WTC11 (cell line): ENCODE data around the gene MAML2.

Experiments
- CREB1 ChIP-seq: sonication (generic); formaldehyde crosslinking; IDR thresholded peaks from 2 replicates; pipeline ENCODE4 v1.8.0; 2023; ENCODE audit warnings: mild to moderate bottlenecking, missing genetic modification reagents
- CREM ChIP-seq: sonication (generic); formaldehyde crosslinking; IDR thresholded peaks from 2 replicates; pipeline ENCODE4 v1.8.1; 2022; ENCODE audit warnings: mild to moderate bottlenecking, missing genetic modification reagents, moderate library complexity
- GABPB1 ChIP-seq: sonication (generic); formaldehyde crosslinking; IDR thresholded peaks from 2 replicates; pipeline ENCODE4 v1.8.1; 2023; ENCODE audit warnings: mild to moderate bottlenecking, missing genetic modification reagents
- MXD4 ChIP-seq: fragments of 250-450 bp; sonication (Bioruptor Pico); IDR thresholded peaks from 2 replicates; pipeline ENCODE4 v1.8.0; 2021; ENCODE audit warnings: mild to moderate bottlenecking, moderate library complexity, borderline replicate concordance
- NR2C2 ChIP-seq: sonication (generic); formaldehyde crosslinking; IDR thresholded peaks from 2 replicates; pipeline ENCODE4 v1.8.0; 2022; ENCODE audit warnings: mild to moderate bottlenecking, missing genetic modification reagents
- ZNF138 ChIP-seq: sonication (generic); formaldehyde crosslinking; conservative IDR thresholded peaks from 2 replicates; pipeline ENCODE4 v1.8.1; 2022; ENCODE audit warnings: mild to moderate bottlenecking, moderate library complexity, missing genetic modification reagents
- ZNF263 ChIP-seq: sonication (generic); formaldehyde crosslinking; IDR thresholded peaks from 2 replicates; pipeline ENCODE4 v1.8.1; 2022; ENCODE audit warnings: low read depth, mild to moderate bottlenecking, moderate library complexity, missing genetic modification reagents
- ZNF423 ChIP-seq: fragments of 250-450 bp; sonication (Bioruptor Pico); IDR thresholded peaks from 2 replicates; pipeline ENCODE4 v2.1.2; 2022; ENCODE audit warnings: mild to moderate bottlenecking, moderate library complexity
- TF ChIP-seq, protein P1 (sequence below): fragments of 200-600 bp; IDR thresholded peaks from 2 replicates; pipeline ENCODE4 v1.8.0; 2022; ENCODE audit warnings: antibody characterized with exemption
- TF ChIP-seq, protein P2 (sequence below): sonication (generic); formaldehyde crosslinking; IDR thresholded peaks from 2 replicates; pipeline ENCODE4 v1.8.0; 2022; ENCODE audit warnings: mild to moderate bottlenecking, missing genetic modification reagents
- TF ChIP-seq, protein P3 (sequence below): sonication (generic); formaldehyde crosslinking; conservative IDR thresholded peaks from 2 replicates; pipeline ENCODE4 v1.8.1; 2022; ENCODE audit warnings: mild to moderate bottlenecking, missing genetic modification reagents
- TF ChIP-seq, protein P4 (sequence below): fragments of 250-450 bp; sonication (Bioruptor Pico); IDR thresholded peaks from 2 replicates; pipeline ENCODE4 v1.9.0; 2021; ENCODE audit warnings: mild to moderate bottlenecking
- TF ChIP-seq, protein P5 (sequence below): sonication (generic); formaldehyde crosslinking; IDR thresholded peaks from 2 replicates; pipeline ENCODE4 v1.8.0; 2022; ENCODE audit warnings: mild to moderate bottlenecking, missing genetic modification reagents
- TF ChIP-seq, protein P6 (sequence below): fragments of 250-450 bp; sonication (Bioruptor Pico); conservative IDR thresholded peaks from 2 replicates; pipeline ENCODE4 v1.9.0; 2021; ENCODE audit warnings: mild to moderate bottlenecking

DNA sequence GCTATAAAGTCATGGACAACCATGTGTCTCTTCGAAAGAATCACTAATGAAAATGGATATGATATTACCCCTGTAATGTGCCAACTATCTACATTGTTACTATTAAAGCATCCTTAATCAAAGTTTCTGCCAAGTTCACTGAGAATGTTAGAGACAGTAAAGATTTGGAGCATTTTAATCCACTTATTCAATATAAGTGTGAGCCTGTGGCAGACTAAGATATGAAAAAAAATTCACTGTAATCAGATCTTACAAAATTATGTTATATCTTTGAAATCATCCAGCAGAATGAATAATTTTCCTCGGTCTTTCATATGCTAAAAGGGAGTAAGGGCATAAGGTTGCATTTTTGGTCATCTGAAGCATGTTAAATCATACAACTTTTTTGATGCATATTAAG lies 49.9 kb downstream of the MAML2 start:
- TF ChIP-seq, protein P1, sequence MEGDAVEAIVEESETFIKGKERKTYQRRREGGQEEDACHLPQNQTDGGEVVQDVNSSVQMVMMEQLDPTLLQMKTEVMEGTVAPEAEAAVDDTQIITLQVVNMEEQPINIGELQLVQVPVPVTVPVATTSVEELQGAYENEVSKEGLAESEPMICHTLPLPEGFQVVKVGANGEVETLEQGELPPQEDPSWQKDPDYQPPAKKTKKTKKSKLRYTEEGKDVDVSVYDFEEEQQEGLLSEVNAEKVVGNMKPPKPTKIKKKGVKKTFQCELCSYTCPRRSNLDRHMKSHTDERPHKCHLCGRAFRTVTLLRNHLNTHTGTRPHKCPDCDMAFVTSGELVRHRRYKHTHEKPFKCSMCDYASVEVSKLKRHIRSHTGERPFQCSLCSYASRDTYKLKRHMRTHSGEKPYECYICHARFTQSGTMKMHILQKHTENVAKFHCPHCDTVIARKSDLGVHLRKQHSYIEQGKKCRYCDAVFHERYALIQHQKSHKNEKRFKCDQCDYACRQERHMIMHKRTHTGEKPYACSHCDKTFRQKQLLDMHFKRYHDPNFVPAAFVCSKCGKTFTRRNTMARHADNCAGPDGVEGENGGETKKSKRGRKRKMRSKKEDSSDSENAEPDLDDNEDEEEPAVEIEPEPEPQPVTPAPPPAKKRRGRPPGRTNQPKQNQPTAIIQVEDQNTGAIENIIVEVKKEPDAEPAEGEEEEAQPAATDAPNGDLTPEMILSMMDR, result no peak
- TF ChIP-seq MXD4 (CRISPR knock-in tag) (no peak), GABPB1 (CRISPR knock-in tag) (no peak), CREM (CRISPR knock-in tag) (no peak), ZNF263 (CRISPR knock-in tag) (no peak), ZNF138 (CRISPR knock-in tag) (no peak), ZNF423 (no peak), CREB1 (no peak), NR2C2 (CRISPR knock-in tag) (no peak)
- TF ChIP-seq, protein P2, sequence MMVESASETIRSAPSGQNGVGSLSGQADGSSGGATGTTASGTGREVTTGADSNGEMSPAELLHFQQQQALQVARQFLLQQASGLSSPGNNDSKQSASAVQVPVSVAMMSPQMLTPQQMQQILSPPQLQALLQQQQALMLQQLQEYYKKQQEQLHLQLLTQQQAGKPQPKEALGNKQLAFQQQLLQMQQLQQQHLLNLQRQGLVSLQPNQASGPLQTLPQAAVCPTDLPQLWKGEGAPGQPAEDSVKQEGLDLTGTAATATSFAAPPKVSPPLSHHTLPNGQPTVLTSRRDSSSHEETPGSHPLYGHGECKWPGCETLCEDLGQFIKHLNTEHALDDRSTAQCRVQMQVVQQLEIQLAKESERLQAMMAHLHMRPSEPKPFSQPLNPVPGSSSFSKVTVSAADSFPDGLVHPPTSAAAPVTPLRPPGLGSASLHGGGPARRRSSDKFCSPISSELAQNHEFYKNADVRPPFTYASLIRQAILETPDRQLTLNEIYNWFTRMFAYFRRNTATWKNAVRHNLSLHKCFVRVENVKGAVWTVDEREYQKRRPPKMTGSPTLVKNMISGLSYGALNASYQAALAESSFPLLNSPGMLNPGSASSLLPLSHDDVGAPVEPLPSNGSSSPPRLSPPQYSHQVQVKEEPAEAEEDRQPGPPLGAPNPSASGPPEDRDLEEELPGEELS (CRISPR knock-in tag), result no peak
- TF ChIP-seq, protein P3, sequence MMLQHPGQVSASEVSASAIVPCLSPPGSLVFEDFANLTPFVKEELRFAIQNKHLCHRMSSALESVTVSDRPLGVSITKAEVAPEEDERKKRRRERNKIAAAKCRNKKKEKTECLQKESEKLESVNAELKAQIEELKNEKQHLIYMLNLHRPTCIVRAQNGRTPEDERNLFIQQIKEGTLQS (CRISPR knock-in tag), result no peak
- TF ChIP-seq, protein P4, sequence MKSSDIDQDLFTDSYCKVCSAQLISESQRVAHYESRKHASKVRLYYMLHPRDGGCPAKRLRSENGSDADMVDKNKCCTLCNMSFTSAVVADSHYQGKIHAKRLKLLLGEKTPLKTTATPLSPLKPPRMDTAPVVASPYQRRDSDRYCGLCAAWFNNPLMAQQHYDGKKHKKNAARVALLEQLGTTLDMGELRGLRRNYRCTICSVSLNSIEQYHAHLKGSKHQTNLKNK (CRISPR knock-in tag), result no peak
- TF ChIP-seq, protein P5, sequence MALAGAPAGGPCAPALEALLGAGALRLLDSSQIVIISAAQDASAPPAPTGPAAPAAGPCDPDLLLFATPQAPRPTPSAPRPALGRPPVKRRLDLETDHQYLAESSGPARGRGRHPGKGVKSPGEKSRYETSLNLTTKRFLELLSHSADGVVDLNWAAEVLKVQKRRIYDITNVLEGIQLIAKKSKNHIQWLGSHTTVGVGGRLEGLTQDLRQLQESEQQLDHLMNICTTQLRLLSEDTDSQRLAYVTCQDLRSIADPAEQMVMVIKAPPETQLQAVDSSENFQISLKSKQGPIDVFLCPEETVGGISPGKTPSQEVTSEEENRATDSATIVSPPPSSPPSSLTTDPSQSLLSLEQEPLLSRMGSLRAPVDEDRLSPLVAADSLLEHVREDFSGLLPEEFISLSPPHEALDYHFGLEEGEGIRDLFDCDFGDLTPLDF, result no peak
- TF ChIP-seq, protein P6, sequence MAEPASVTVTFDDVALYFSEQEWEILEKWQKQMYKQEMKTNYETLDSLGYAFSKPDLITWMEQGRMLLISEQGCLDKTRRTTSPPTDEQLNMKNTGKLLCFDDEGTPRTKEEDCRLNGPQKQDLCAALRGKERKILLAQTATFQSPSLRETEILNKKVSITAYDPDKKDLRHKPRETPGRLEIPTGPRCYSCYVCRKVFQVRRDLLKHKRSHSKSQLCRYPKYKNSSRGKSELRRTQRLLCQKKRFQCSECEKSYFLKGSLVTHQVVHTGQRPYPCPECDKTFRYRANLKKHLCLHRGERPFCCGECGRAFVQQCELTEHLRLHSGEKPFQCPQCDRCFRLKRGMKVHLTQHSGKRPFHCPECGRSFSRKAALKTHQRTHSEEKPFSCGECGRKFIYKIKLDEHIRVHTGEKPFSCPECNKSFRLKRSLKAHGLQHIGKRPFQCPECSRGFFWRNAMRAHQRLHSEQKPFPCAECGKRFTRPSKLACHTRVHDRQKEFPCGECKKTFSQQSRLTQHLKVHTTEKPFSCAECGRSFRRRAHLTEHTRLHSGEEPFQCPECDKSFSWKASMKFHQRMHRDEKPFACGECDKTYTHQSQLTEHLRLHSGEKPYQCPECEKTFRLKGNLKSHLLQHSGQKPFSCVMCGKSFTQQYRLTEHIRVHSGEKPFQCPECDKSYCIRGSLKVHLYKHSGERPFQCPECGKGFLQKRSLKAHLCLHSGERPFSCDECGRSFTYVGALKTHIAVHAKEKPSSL (CRISPR knock-in tag), result no peak
